HG03039 (cell line): ENCODE data around the gene ANKRD13C.
A peak's percentile ranks its signal among the peaks of the same experiment; 100 is the strongest.
"Not testable (repeated sequence)": the region's sequence is repeated elsewhere in the genome, so short reads cannot be mapped to it uniquely, and the experiment has no call there.

Source experiments
- ATAC-seq: cut with Tn5 transposase; IDR thresholded peaks from one replicate; pipeline ENCODE4 v1.9.1; 2021; ENCODE audit warnings: mild to moderate bottlenecking, moderate library complexity; ENCODE audit not compliant: unreplicated experiment

ANKRD13C gene

GRCh38 chr1:70361727-70362398, 7.3 kb upstream of the ANKRD13C start:
- ATAC-seq = no peak

GRCh38 chr1:70360321-70360720, 5.8 kb upstream of the ANKRD13C start:
- ATAC-seq = no peak

GRCh38 chr1:70358921-70359564, 4.5 kb upstream of the ANKRD13C start:
- ATAC-seq = peak; percentile 45

- ATAC-seq = no peak
These were observed 1.4 kb upstream of the ANKRD13C start for GRCh38 chr1:70355920-70356319.

- ATAC-seq = no peak
These were observed 537 bp upstream of the ANKRD13C start for GRCh38 chr1:70355111-70355407.

GRCh38 chr1:70353601-70354331, 756 bp downstream of the ANKRD13C start:
- peak; percentile 22 for ATAC-seq

- no peak for ATAC-seq
These were observed 1.5 kb downstream of the ANKRD13C start for GRCh38 chr1:70353044-70353443.

GRCh38 chr1:70349799-70350198, 4.7 kb downstream of the ANKRD13C start:
- ATAC-seq = not testable (repeated sequence)

GRCh38 chr1:70348399-70349165, 5.9 kb downstream of the ANKRD13C start:
- no peak for ATAC-seq

GRCh38 chr1:70339644-70340043, 14.9 kb downstream of the ANKRD13C start:
- not testable (repeated sequence) for ATAC-seq

- ATAC-seq = no peak
These were observed 18.5 kb downstream of the ANKRD13C start for GRCh38 chr1:70336050-70336449.

- no peak for ATAC-seq
These were observed 20.1 kb downstream of the ANKRD13C start for GRCh38 chr1:70334436-70334835.

GRCh38 chr1:70333245-70333644, 21.3 kb downstream of the ANKRD13C start:
- no peak for ATAC-seq

- ATAC-seq = no peak
These were observed 22.6 kb downstream of the ANKRD13C start for GRCh38 chr1:70331962-70332361.

GRCh38 chr1:70327306-70328076, 27.0 kb downstream of the ANKRD13C start:
- ATAC-seq = no peak

- ATAC-seq = no peak
These were observed 29.8 kb downstream of the ANKRD13C start for GRCh38 chr1:70324683-70325082.

- ATAC-seq = no peak
These were observed 34.8 kb downstream of the ANKRD13C start for GRCh38 chr1:70319750-70320149.

GRCh38 chr1:70318191-70318590, 36.3 kb downstream of the ANKRD13C start:
- ATAC-seq = no peak

- ATAC-seq = no peak
These were observed 37.4 kb downstream of the ANKRD13C start for GRCh38 chr1:70317087-70317486.

GRCh38 chr1:70315782-70316181, 38.7 kb downstream of the ANKRD13C start:
- no peak for ATAC-seq
